Stimulated activated CD4-positive, alpha-beta T cell treated with anti-CD3 and anti-CD28 coated beads, Interleukin-2, amount 100 ng/mL, for 4 hours (primary cell): ENCODE measurements around the gene CDR2L.
"Not testable (repeated sequence)": the region's sequence is repeated elsewhere in the genome, so short reads cannot be mapped to it uniquely, and the experiment has no call there.

Experiments
- DNase-seq: peaks from one replicate; pipeline ENCODE4 v3.0.0-alpha.2; 2020; ENCODE audit warnings: low read depth

The CDR2L gene

GRCh38 chr17:75011401-75012095 is 24.1 kb downstream of the CDR2L start:
- DNase-seq = no peak

GRCh38 chr17:75012096-75012345 is 24.6 kb downstream of the CDR2L start:
- DNase-seq = no peak

GRCh38 chr17:75012346-75013091 is 25.1 kb downstream of the CDR2L start, which contains the start of gene MRPL58:
Gene MRPL58 (plus strand): TSS chr17:75012670. CDS start chr17:75012687, 17 bp downstream.
- peak; percentile 70 for DNase-seq

GRCh38 chr17:75013092-75013559 is 25.7 kb downstream of the CDR2L start:
- no peak for DNase-seq

- DNase-seq = no peak
These were observed 31.7 kb downstream of the CDR2L start for GRCh38 chr17:75019146-75019545.

- DNase-seq = no peak
These were observed 32.3 kb downstream of the CDR2L start for GRCh38 chr17:75019710-75020109.

- DNase-seq = no peak
These were observed 33.1 kb downstream of the CDR2L start for GRCh38 chr17:75020331-75021110.

- DNase-seq = no peak
These were observed 37.4 kb downstream of the CDR2L start for GRCh38 chr17:75024686-75025397.

GRCh38 chr17:75025398-75025734 is 37.9 kb downstream of the CDR2L start:
- DNase-seq = not testable (repeated sequence)

- DNase-seq = not testable (repeated sequence)
These were observed 39.2 kb downstream of the CDR2L start for GRCh38 chr17:75026650-75027049.

GRCh38 chr17:75030161-75030560 is 42.7 kb downstream of the CDR2L start:
- DNase-seq = no peak

GRCh38 chr17:75031972-75032719 is 44.7 kb downstream of the CDR2L start:
- DNase-seq = peak; percentile 49

GRCh38 chr17:75032720-75033280 is 45.4 kb downstream of the CDR2L start:
- DNase-seq = no peak

- DNase-seq = peak; percentile 77
These were observed 46.2 kb downstream of the CDR2L start for GRCh38 chr17:75033346-75034235.

GRCh38 chr17:75034236-75034908 is 46.9 kb downstream of the CDR2L start:
- DNase-seq = peak; percentile 74

GRCh38 chr17:75036643-75037268 is 49.3 kb downstream of the CDR2L start:
- DNase-seq = peak; percentile 74

- DNase-seq = no peak
These were observed 51.8 kb downstream of the CDR2L start for GRCh38 chr17:75039238-75039637.

- no peak for DNase-seq
These were observed 54.3 kb downstream of the CDR2L start for GRCh38 chr17:75041656-75042280.

- not testable (repeated sequence) for DNase-seq
These were observed 56.4 kb downstream of the CDR2L start for GRCh38 chr17:75043789-75044188.
